CD8-positive, alpha-beta memory T cell (primary cell): ENCODE measurements around the gene GRIN3B. TPM values are rescaled to one million over a fixed set of nuclear protein-coding genes. Genes with fewer than 3 reads are reported as not detected.
A peak's percentile ranks its signal among the peaks of the same experiment; 100 is the strongest.

Experiments used
- CTCF ChIA-PET: fragments of 350-600 bp; sonication (Branson Sonifier 250); formaldehyde crosslinking; loops from one replicate; lab custom pipeline; 2021; ENCODE audit warnings: antibody characterized with exemption; lab: Charles Lee
- POLR2A ChIA-PET: fragments of 350-600 bp; sonication (Branson Sonifier 250); formaldehyde crosslinking; loops from one replicate; lab custom pipeline; 2021; ENCODE audit warnings: antibody characterized with exemption; lab: Charles Lee
- DNase-seq, 5 donors: peaks; one replicate each; pipeline versions ENCODE4 v3.0.0 to v3.0.0-alpha.2; 2020 to 2022; ENCODE audit warnings: mixed read lengths in 1 of 5
- H3K27ac ChIP-seq: one replicate; pipeline ENCODE4 v1.7.0; 2013; ENCODE audit warnings: low read depth, mild to moderate bottlenecking, low read length, moderate library complexity
- H3K27me3 ChIP-seq: 2 replicates; pipeline ENCODE4 v1.7.0; 2013; ENCODE audit warnings: low read length, mild to moderate bottlenecking; ENCODE audit not compliant: insufficient read depth, poor library complexity, severe bottlenecking
- H3K36me3 ChIP-seq: 2 replicates; pipeline ENCODE4 v1.7.0; 2013; ENCODE audit warnings: mild to moderate bottlenecking, low read length, moderate library complexity; ENCODE audit not compliant: insufficient read depth
- H3K4me1 ChIP-seq: 2 replicates; pipeline ENCODE4 v1.7.0; 2013; ENCODE audit warnings: mild to moderate bottlenecking, low read length, moderate library complexity; ENCODE audit not compliant: insufficient read depth
- H3K4me3 ChIP-seq: 2 replicates; pipeline ENCODE4 v1.7.0; 2013; ENCODE audit warnings: mild to moderate bottlenecking, low read length
- H3K9me3 ChIP-seq: 2 replicates; pipeline ENCODE4 v1.7.0; 2013; ENCODE audit warnings: mild to moderate bottlenecking, low read length
- H3K27ac Mint-ChIP-seq, 8 donors: one replicate each; pipeline ENCODE4 v1.8.0; 2020 to 2021; ENCODE audit warnings: mixed read lengths in 8 of 8, mild to moderate bottlenecking in 6 of 8, inconsistent platforms in 3 of 8, moderate library complexity in 3 of 8
- H3K27me3 Mint-ChIP-seq, 2 donors: one replicate each; pipeline ENCODE4 v1.8.0; 2020 to 2021; ENCODE audit warnings: mixed read lengths in 2 of 2, mild to moderate bottlenecking in 1 of 2, moderate library complexity in 1 of 2
- H3K36me3 Mint-ChIP-seq, 3 donors: one replicate each; pipeline ENCODE4 v1.8.0; 2020 to 2021; ENCODE audit warnings: mixed read lengths in 3 of 3, inconsistent platforms in 1 of 3, mild to moderate bottlenecking in 1 of 3
- H3K4me1 Mint-ChIP-seq, 3 donors: one replicate each; pipeline ENCODE4 v1.8.0; 2020 to 2021; ENCODE audit warnings: mixed read lengths in 3 of 3, inconsistent platforms in 1 of 3, mild to moderate bottlenecking in 1 of 3
- H3K4me3 Mint-ChIP-seq, 7 donors: one replicate each; pipeline ENCODE4 v1.8.0; 2020 to 2021; ENCODE audit warnings: mixed read lengths in 7 of 7, mild to moderate bottlenecking in 6 of 7, moderate library complexity in 4 of 7, inconsistent platforms in 2 of 7
- H3K9me3 Mint-ChIP-seq, 5 donors: one replicate each; pipeline ENCODE4 v1.8.0; 2020 to 2022; ENCODE audit warnings: mixed read lengths in 5 of 5, mild to moderate bottlenecking in 3 of 5, moderate library complexity in 2 of 5, inconsistent platforms in 1 of 5
- polyA plus RNA-seq: library from polyadenylated mRNA; unstranded; fragments of 300-500 nt; fragmentation: Illumina TruSeq; gene quantifications from one replicate; pipeline ENCODE4 v1.2.3, GENCODE V29; 2021
- total RNA-seq, 2 experiments: library from RNA; stranded (reverse); gene quantifications; one replicate each; pipeline ENCODE4 v1.2.3, GENCODE V29; 2021

The GRIN3B gene
- total and polyA plus RNA-seq, 3 experiments from 2014 or later: not detected

- peak overlapping the region in 1 of 7 donors; percentile 40 for H3K4me3 Mint-ChIP-seq
- POLR2A ChIA-PET: no interaction called here
- H3K4me3 ChIP-seq: no peak overlapping the region
- H3K27ac Mint-ChIP-seq: peak overlapping the region in 2 of 8 donors; percentile 8 to 64
- no peaks in the 10 kb centered on the region for H3K4me1 ChIP-seq
- no peak overlapping the region for H3K27ac ChIP-seq
- H3K27me3 ChIP-seq: no peaks in the 10 kb centered on the region
- peaks cover 0 to 22% (median 0%) of the 10 kb centered on the region in 3 donors for H3K36me3 Mint-ChIP-seq
- CTCF ChIA-PET: no interaction called here
- no peaks in the 10 kb centered on the region for H3K4me1 Mint-ChIP-seq
- no peak for DNase-seq
- H3K9me3 Mint-ChIP-seq: no peaks in the 10 kb centered on the region
- H3K27me3 Mint-ChIP-seq: peaks cover 0 to 2% of the 10 kb centered on the region in 2 donors
- no peaks in the 10 kb centered on the region for H3K9me3 ChIP-seq
- H3K36me3 ChIP-seq: no peaks in the 10 kb centered on the region
These were observed 8.2 kb downstream of the GRIN3B start for GRCh38 chr19:1008268-1009040.

GRCh38 chr19:1009041-1009980 lies 9.1 kb downstream of the GRIN3B start:
- no peak for DNase-seq
- Mint-ChIP-seq H3K4me1 (peaks cover 0 to 4% (median 3%) of the 10 kb centered on the region in 3 donors), H3K36me3 (peaks cover 0 to 30% (median 0%) of the 10 kb centered on the region in 3 donors), H3K4me3 (no peak overlapping the region), H3K9me3 (no peaks in the 10 kb centered on the region), H3K27me3 (peaks cover 0 to 2% of the 10 kb centered on the region in 2 donors), H3K27ac (no peak overlapping the region)
- H3K27me3 ChIP-seq: no peaks in the 10 kb centered on the region
- POLR2A ChIA-PET: interaction anchor here (0.6 kb wide), 1 partner anchor 20 kb away, joined by 4 read pairs; no protein-coding TSS in a partner anchor
- no peak overlapping the region for H3K27ac ChIP-seq
- CTCF ChIA-PET: interaction anchor here (0.9 kb wide), 1 partner anchor 10 kb away, joined by 4 read pairs; no protein-coding TSS in a partner anchor
- H3K4me3 ChIP-seq: no peak overlapping the region
- H3K9me3 ChIP-seq: no peaks in the 10 kb centered on the region
- no peaks in the 10 kb centered on the region for H3K4me1 ChIP-seq
- no peaks in the 10 kb centered on the region for H3K36me3 ChIP-seq

GRCh38 chr19:1009981-1010538 lies 9.8 kb downstream of the GRIN3B start:
- no peaks in the 10 kb centered on the region for H3K27me3 ChIP-seq
- H3K4me1 Mint-ChIP-seq: peaks cover 0 to 5% (median 3%) of the 10 kb centered on the region in 3 donors
- H3K36me3 ChIP-seq: no peaks in the 10 kb centered on the region

GRCh38 chr19:1010586-1011510 lies 10.6 kb downstream of the GRIN3B start:
- H3K36me3 Mint-ChIP-seq: peaks cover 0 to 33% (median 0%) of the 10 kb centered on the region in 3 donors
- no peak for DNase-seq
- H3K36me3 ChIP-seq: no peaks in the 10 kb centered on the region
- no peak overlapping the region for H3K4me3 ChIP-seq
- ChIA-PET CTCF (interaction anchor here (0.8 kb wide), 1 partner anchor 32 kb away, joined by 3 read pairs; no protein-coding TSS in a partner anchor), POLR2A (interaction anchor here (0.5 kb wide), 2 partner anchors 49 to 92 kb away, joined by 3 read pairs; no protein-coding TSS in a partner anchor)
- H3K9me3 ChIP-seq: no peaks in the 10 kb centered on the region
- H3K9me3 Mint-ChIP-seq: no peaks in the 10 kb centered on the region
- peaks cover 4% of the 10 kb centered on the region for H3K4me1 ChIP-seq
- no peak overlapping the region for H3K27ac ChIP-seq
- H3K27me3 Mint-ChIP-seq: no peaks in the 10 kb centered on the region
- H3K27me3 ChIP-seq: no peaks in the 10 kb centered on the region
- H3K4me1 Mint-ChIP-seq: peaks cover 0 to 9% (median 3%) of the 10 kb centered on the region in 3 donors
- H3K4me3 Mint-ChIP-seq: no peak overlapping the region
- H3K27ac Mint-ChIP-seq: peak overlapping the region in 1 of 8 donors; percentile 42

More at GRCh38 chr19:1009981-1010538, 9.8 kb downstream of the GRIN3B start:
- no peak overlapping the region for H3K27ac ChIP-seq
- H3K27ac Mint-ChIP-seq: no peak overlapping the region
- POLR2A ChIA-PET: interaction anchor here (0.5 to 0.6 kb wide), 3 partner anchors 19 to 91 kb away, joined by 3 to 4 read pairs (median 3); no protein-coding TSS in a partner anchor
- no peaks in the 10 kb centered on the region for H3K9me3 ChIP-seq
- H3K36me3 Mint-ChIP-seq: peaks cover 0 to 30% (median 0%) of the 10 kb centered on the region in 3 donors
- no peaks in the 10 kb centered on the region for H3K4me1 ChIP-seq
- H3K4me3 ChIP-seq: no peak overlapping the region
- CTCF ChIA-PET: interaction anchor here (0.8 to 0.9 kb wide), 2 partner anchors 11 to 31 kb away, joined by 3 to 4 read pairs; no protein-coding TSS in a partner anchor
- H3K27me3 Mint-ChIP-seq: peaks cover 0 to 2% of the 10 kb centered on the region in 2 donors
- no peak for DNase-seq
- H3K4me3 Mint-ChIP-seq: no peak overlapping the region
- H3K9me3 Mint-ChIP-seq: no peaks in the 10 kb centered on the region

GRCh38 chr19:1011831-1012333 lies 11.7 kb downstream of the GRIN3B start:
- Histone ChIP-seq H3K4me1 (peaks cover 13% of the 10 kb centered on the region), H3K4me3 (no peak overlapping the region), H3K27ac (no peak overlapping the region), H3K27me3 (no peaks in the 10 kb centered on the region), H3K36me3 (no peaks in the 10 kb centered on the region), H3K9me3 (no peaks in the 10 kb centered on the region)
- Mint-ChIP-seq H3K4me1 (peaks cover 2 to 18% (median 5%) of the 10 kb centered on the region in 3 donors), H3K9me3 (no peaks in the 10 kb centered on the region), H3K4me3 (no peak overlapping the region), H3K36me3 (peaks cover 0 to 36% (median 0%) of the 10 kb centered on the region in 3 donors), H3K27me3 (no peaks in the 10 kb centered on the region), H3K27ac (no peak overlapping the region)
- ChIA-PET CTCF (no interaction called here), POLR2A (no interaction called here)
- DNase-seq: no peak

GRCh38 chr19:1012334-1012733 lies 12.1 kb downstream of the GRIN3B start:
- Histone ChIP-seq H3K4me3 (no peak overlapping the region), H3K27me3 (no peaks in the 10 kb centered on the region), H3K36me3 (no peaks in the 10 kb centered on the region), H3K4me1 (peaks cover 17% of the 10 kb centered on the region), H3K27ac (no peak overlapping the region), H3K9me3 (no peaks in the 10 kb centered on the region)
- Mint-ChIP-seq H3K4me3 (no peak overlapping the region), H3K36me3 (peaks cover 0 to 37% (median 0%) of the 10 kb centered on the region in 3 donors), H3K27ac (no peak overlapping the region), H3K27me3 (no peaks in the 10 kb centered on the region), H3K4me1 (peaks cover 6 to 22% (median 9%) of the 10 kb centered on the region in 3 donors), H3K9me3 (no peaks in the 10 kb centered on the region)
- ChIA-PET POLR2A (interaction anchor here (1.1 kb wide), 1 partner anchor 15 kb away, joined by 3 read pairs; no protein-coding TSS in a partner anchor), CTCF (no interaction called here)
- DNase-seq: no peak
